PC-9 (cell line): ENCODE data around the gene DNAJB2. TPM values are rescaled to one million over a fixed set of nuclear protein-coding genes. Genes with fewer than 3 reads are reported as not detected.

Experiments used
- BruUV-seq: library from RNA; stranded (reverse); fragments of 400-500 nt; replicated peaks from 2 replicates; lab custom pipeline; 2021; lab: Mats Ljungman, UMichigan
- CTCF ChIA-PET: fragments of 300-600 bp; sonication (Branson Sonifier 250); formaldehyde crosslinking; loops from one replicate; lab custom pipeline; 2022; ENCODE audit warnings: antibody characterized with exemption; lab: Charles Lee
- POLR2A ChIA-PET: fragments of 300-600 bp; sonication (Branson Sonifier 250); formaldehyde crosslinking; loops from one replicate; lab custom pipeline; 2022; ENCODE audit warnings: antibody characterized with exemption; ENCODE audit not compliant: unreplicated experiment; lab: Charles Lee
- DNase-seq, 2 experiments: peaks; one replicate each; pipeline versions ENCODE4 v3.0.0 to v3.0.0-alpha.2; 2015 to 2022; ENCODE audit warnings: mixed read lengths in 1 of 2
- H2AFZ ChIP-seq: fragments of 200-600 bp; sonication (generic); 2 replicates; pipeline ENCODE4 v1.8.1; 2017; ENCODE audit warnings: antibody characterized with exemption
- H3F3A ChIP-seq: fragments of 200-600 bp; sonication (generic); 2 replicates; pipeline ENCODE4 v1.8.1; 2017; ENCODE audit warnings: antibody characterized with exemption, mild to moderate bottlenecking, low read depth; ENCODE audit not compliant: insufficient read depth
- H3K27ac ChIP-seq: fragments of 200-600 bp; sonication (generic); 2 replicates; pipeline ENCODE4 v1.6.1; 2016; ENCODE audit warnings: mixed run types
- H3K27me3 ChIP-seq: fragments of 200-600 bp; sonication (generic); 2 replicates; pipeline ENCODE4 v1.6.1; 2016; ENCODE audit warnings: low read depth, mixed run types; ENCODE audit not compliant: insufficient read depth
- H3K36me3 ChIP-seq: fragments of 200-600 bp; sonication (generic); 2 replicates; pipeline ENCODE4 v1.6.1; 2016; ENCODE audit warnings: low read depth, mixed run types
- H3K4me1 ChIP-seq: fragments of 200-600 bp; sonication (generic); replicated peaks from 2 replicates; pipeline ENCODE4 v1.6.1; 2016; ENCODE audit warnings: mixed run types; ENCODE audit not compliant: insufficient read depth
- H3K4me2 ChIP-seq: fragments of 200-600 bp; sonication (generic); 2 replicates; pipeline ENCODE4 v1.6.1; 2017; ENCODE audit warnings: mixed run types
- H3K4me3 ChIP-seq: fragments of 200-600 bp; sonication (generic); 2 replicates; pipeline ENCODE4 v1.6.1; 2016; ENCODE audit warnings: mixed run types
- H3K79me2 ChIP-seq: fragments of 200-600 bp; sonication (generic); 2 replicates; pipeline ENCODE4 v1.6.1; 2017; ENCODE audit warnings: low read depth, mixed run types
- H3K9me2 ChIP-seq: fragments of 200-600 bp; sonication (generic); 2 replicates; pipeline ENCODE4 v1.8.1; 2017; ENCODE audit warnings: mild to moderate bottlenecking; ENCODE audit not compliant: insufficient read depth
- H3K9me3 ChIP-seq: fragments of 200-600 bp; sonication (generic); 2 replicates; pipeline ENCODE4 v1.8.1; 2016; ENCODE audit warnings: low read depth; ENCODE audit not compliant: insufficient read depth
- H4K20me1 ChIP-seq: fragments of 200-600 bp; sonication (generic); 2 replicates; pipeline ENCODE4 v1.8.1; 2017; ENCODE audit not compliant: insufficient read depth
- CTCF ChIP-seq: fragments of 200-600 bp; sonication (generic); conservative IDR thresholded peaks from 2 replicates; pipeline ENCODE4 v1.6.1; 2017; ENCODE audit warnings: mixed run types, antibody characterized with exemption, mild to moderate bottlenecking, moderate library complexity
- EZH2 ChIP-seq: fragments of 200-600 bp; sonication (generic); IDR thresholded peaks from 2 replicates; pipeline ENCODE4 v1.8.0; 2017; ENCODE audit warnings: antibody characterized with exemption, low read depth
- intact Hi-C: fragments of 100-400 bp; cut with micrococcal nuclease; formaldehyde crosslinking; loops from one replicate; pipeline ENCODE4 v1.10.0; 2022; ENCODE audit not compliant: unreplicated experiment
- total RNA-seq: library from RNA; stranded (reverse); gene quantifications from 2 replicates; pipeline ENCODE4 v1.2.3, GENCODE V29; 2021

DNAJB2 gene
- total RNA-seq, 1 experiment from 2014 or later, result 38.5 TPM

DNA sequence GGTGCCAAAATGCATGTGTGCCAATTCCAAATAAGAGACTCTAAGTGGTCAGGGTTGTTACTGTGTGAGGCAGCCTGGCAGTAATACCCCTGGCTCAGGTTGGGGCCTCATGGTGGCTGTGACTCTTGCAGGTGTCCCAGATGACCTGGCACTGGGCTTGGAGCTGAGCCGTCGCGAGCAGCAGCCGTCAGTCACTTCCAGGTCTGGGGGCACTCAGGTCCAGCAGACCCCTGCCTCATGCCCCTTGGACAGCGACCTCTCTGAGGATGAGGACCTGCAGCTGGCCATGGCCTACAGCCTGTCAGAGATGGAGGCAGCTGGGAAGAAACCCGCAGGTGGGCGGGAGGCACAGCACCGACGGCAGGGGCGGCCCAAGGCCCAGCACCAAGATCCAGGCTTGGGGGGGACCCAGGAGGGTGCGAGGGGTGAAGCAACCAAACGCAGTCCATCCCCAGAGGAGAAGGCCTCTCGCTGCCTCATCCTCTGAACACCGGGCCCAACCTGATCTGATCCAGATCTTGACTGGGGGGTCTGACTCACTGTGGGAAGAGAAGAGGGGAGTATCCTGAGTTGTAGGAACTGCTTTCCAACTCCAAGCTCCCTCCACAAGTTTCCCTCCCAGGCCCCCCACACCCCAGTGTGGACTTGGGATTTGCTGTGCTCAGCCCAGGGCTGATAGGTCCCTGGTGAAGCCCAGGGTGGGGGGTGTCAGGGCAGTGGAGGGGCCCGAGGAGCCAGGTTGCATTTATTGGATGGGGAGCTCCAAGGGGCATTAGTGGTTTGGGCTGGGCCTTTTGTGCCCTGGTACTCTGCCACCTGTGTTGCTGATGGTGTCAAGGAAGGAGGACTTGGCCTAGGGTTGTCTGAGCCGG is 5.6 kb downstream of the DNAJB2 start:
- no peak for DNase-seq
- Histone ChIP-seq H3K4me1 (peaks cover 13% of the 10 kb centered on the region), H3F3A (peaks cover 4% of the 10 kb centered on the region; the same call in 1 of the 2 replicates), H3K4me3 (no peak overlapping the region), H4K20me1 (no peaks in the 10 kb centered on the region), H3K79me2 (0 out of 2 replicates have a peak, but pooled peaks cover 3% of the 10 kb centered on the region), H2AFZ (no peak overlapping the region), H3K4me2 (no peak overlapping the region), H3K36me3 (no peaks in the 10 kb centered on the region), H3K9me2 (no peaks in the 10 kb centered on the region), H3K9me3 (no peaks in the 10 kb centered on the region), H3K27ac (no peak overlapping the region), H3K27me3 (no peaks in the 10 kb centered on the region)
- ChIA-PET POLR2A (no interaction called here), CTCF (no interaction called here)
- intact Hi-C loops, result no loop called here
- no TSS peak for BruUV-seq
- TF ChIP-seq EZH2 (no peak), CTCF (no peak)

- H3F3A ChIP-seq, result peaks cover 4% of the 10 kb centered on the region; the same call in 1 of the 2 replicates
- intact Hi-C loops, result no loop called here
- no peaks in the 10 kb centered on the region for H3K36me3 ChIP-seq
- TF ChIP-seq EZH2 (no peak), CTCF (no peak)
- ChIA-PET POLR2A (no interaction called here), CTCF (no interaction called here)
- H3K9me2 ChIP-seq, result no peaks in the 10 kb centered on the region
- no peaks in the 10 kb centered on the region for H3K79me2 ChIP-seq
- no peaks in the 10 kb centered on the region for H3K9me3 ChIP-seq
- H3K27me3 ChIP-seq, result no peaks in the 10 kb centered on the region
- H4K20me1 ChIP-seq, result no peaks in the 10 kb centered on the region
- no peak overlapping the region for H3K27ac ChIP-seq
- H3K4me3 ChIP-seq, result no peak overlapping the region
- no peak overlapping the region for H3K4me2 ChIP-seq
- BruUV-seq, result no TSS peak
- no peak overlapping the region for H2AFZ ChIP-seq
- H3K4me1 ChIP-seq, result peaks cover 13% of the 10 kb centered on the region
- no peak for DNase-seq
Observed at GRCh38 chr2:219285373-219285735, 6.2 kb downstream of the DNAJB2 start.

DNA sequence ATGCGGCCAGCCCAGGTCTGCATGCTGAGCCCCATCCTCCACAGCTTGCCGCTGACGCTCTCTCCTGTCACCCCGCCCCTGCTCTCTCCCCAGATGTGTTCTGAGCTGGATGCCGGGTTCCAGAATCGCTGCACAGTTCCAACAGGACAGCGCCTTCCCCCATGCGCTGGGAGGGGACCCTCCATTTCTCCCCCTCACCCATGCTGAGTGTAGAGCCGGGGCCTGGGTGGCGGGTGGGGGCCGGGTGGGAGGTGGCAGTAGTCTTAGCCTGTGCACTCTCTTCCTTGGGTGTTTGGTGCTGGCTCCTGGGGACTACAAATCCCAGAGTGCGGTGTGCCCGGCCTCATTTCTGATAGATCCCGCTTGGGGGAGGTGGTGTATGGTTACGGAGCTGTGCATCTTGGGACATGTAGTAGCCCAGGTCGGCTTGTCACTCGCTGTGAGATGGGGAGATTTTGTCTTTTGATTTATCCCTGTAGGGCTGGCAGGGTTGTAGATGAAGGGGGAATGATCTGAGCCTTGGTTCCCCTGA is 6.8 kb downstream of the DNAJB2 start:
- ChIA-PET CTCF (interaction anchor here (1.0 kb wide), 1 partner anchor 101 kb away, joined by 3 read pairs; no protein-coding TSS in a partner anchor), POLR2A (interaction anchor here (0.6 kb wide), 2 partner anchors 41 to 994 kb away, joined by 4 read pairs; no protein-coding TSS in a partner anchor)
- no TSS peak for BruUV-seq
- Histone ChIP-seq H3F3A (peaks cover 4% of the 10 kb centered on the region; the same call in 1 of the 2 replicates), H3K9me3 (no peaks in the 10 kb centered on the region), H3K79me2 (no peaks in the 10 kb centered on the region), H3K36me3 (no peaks in the 10 kb centered on the region), H3K27me3 (no peaks in the 10 kb centered on the region), H3K4me1 (peaks cover 12% of the 10 kb centered on the region), H4K20me1 (no peaks in the 10 kb centered on the region), H3K27ac (no peak overlapping the region), H2AFZ (no peak overlapping the region), H3K4me2 (no peak overlapping the region), H3K9me2 (no peaks in the 10 kb centered on the region), H3K4me3 (no peak overlapping the region)
- intact Hi-C loops, result loop anchor here (2.0 kb wide), 1 partner anchor 57 kb away; the partner anchor contains the start of genes ANKZF1 and ATG9A
- DNase-seq, result no peak
- TF ChIP-seq EZH2 (no peak), CTCF (no peak)
